Activated gamma-delta T cell (primary cell): ENCODE measurements around the gene PIEZO1.

Source experiments
- DNase-seq: peaks from one replicate; lab custom pipeline; 2025; lab: John Stamatoyannopoulos, UW

Gene PIEZO1

GRCh38 chr16:88705801-88706228 lies 79.2 kb downstream of the PIEZO1 start:
- DNase-seq, result no peak

GRCh38 chr16:88705076-88705684 lies 79.8 kb downstream of the PIEZO1 start:
- no peak for DNase-seq

DNA sequence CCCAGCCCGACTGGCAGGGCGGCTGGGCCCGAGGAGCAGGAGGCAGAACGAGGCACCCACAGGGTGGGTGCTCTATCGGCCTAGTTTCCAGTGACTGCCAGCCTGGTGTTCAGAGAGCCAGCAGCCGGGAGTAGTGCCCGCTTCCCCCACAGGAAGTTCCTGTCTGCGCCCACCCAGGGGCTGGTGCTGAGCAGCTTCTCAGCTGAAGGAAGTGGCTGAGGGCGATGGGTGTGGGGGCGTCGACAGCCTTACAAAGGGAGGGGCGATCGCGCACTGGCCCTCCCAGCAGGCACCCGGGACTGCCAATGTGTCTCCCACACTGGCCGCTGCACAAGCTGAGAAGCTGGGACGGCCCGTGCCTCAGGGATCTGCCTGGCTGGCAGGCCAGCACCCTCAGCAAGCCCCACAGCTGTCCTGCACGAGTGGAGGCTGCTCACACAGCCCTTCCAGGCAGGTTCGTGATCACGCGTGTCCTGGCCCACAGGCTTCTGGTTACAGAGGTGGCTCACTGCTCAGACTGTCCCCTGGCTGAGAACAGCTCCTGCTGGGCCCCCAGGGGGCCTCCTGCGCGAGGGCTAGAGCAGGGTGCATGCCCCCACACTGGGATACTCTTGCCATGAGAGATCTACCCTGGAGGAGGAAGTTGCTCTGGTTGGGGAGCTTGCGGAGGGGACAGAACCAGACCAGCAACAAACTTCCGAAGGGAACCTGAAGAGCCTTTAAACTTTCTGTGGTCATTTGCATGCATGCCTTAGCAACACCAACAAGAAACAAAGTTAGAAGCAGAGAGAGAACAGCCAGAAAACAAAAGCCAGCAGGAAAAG lies 81.3 kb downstream of the PIEZO1 start:
- DNase-seq, result peak; percentile 63

GRCh38 chr16:88702371-88703210 lies 82.4 kb downstream of the PIEZO1 start:
- DNase-seq, result no peak

DNA sequence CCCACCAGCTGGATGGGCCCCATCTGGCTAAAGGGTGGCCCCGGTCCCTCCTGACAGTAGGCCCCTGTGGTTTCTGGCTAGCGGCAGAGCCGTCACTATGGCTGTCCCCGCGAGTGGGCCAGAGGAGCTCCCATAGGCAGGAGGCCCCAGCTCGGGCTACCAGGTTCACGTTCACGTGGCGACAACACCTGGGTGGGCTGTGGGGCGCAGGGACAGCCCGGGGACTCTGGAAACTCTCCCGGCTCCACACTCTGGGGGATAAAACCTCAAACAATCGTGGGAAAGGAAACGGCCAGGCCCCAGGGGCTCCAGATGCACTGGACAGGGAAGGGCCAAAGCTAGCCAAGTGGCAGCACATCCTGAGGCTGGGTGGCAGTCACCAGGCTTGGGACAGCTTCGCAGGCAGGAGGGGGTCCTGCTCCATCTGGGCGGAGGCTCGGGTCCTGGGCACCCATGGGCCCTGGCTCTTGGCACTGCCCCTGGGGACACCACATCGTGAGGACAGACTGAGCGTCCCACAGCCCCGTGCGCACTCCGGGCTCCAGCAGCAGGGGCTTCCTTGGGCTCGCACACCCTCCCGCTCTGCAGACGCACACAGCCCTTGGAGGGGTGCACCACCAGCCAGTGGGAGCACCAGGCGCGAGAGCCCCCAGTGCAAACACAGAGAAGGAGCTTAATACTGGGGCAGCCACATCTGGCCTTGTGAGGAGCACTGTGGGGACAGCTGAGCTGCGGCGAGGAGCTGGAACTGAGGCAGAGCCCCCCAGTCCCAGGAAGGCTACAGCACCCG lies 83.2 kb downstream of the PIEZO1 start:
- no peak for DNase-seq

DNA sequence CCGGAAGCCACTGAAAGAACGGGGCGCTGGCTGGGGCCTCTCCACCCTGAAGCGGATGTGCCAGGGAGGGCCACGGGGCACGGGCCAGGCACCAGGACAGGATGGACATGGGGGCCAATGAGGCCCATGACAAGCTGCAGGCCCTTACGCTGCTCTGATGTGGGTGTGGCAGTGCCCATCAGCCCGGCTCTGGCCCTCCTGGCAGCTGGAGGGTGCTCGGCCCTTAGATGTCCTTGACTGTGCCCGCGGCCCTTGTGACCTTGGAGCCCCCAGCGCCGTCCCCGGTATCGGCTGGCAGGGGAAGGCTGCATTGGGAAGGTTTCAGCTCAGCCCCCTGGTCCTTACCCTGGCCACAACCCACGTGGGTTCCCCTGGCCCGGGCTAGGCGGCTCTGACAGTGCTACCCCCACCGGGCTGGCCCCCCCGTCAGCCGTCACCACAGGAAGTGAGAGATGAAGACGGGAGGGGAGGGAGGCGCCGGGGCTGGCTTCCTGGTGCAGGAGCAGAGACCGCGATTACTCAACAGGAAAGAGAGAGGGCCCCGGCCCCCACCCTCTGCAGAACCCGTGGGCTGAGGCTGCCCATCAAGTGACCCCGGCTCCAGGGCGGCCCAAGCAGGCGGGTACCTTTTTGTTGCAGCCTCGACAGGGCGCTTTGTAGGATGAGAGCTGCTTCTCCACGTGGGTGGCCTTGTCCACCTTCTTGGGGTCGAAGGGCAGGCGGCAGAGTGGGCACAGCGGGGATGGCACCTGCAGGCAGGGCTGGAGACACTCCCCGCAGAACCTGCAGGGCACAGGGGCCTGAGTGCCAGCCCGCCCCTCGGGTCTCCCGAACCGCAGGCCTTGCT lies 84.2 kb downstream of the PIEZO1 start:
- peak; percentile 95 for DNase-seq

- DNase-seq, result no peak
These were observed 84.7 kb downstream of the PIEZO1 start for GRCh38 chr16:88700322-88700635.

GRCh38 chr16:88699180-88699579 lies 85.8 kb downstream of the PIEZO1 start:
- DNase-seq, result no peak

- DNase-seq, result no peak
These were observed 86.4 kb downstream of the PIEZO1 start for GRCh38 chr16:88698646-88699045.

GRCh38 chr16:88697831-88698615 lies 87.0 kb downstream of the PIEZO1 start:
- DNase-seq, result no peak

DNA sequence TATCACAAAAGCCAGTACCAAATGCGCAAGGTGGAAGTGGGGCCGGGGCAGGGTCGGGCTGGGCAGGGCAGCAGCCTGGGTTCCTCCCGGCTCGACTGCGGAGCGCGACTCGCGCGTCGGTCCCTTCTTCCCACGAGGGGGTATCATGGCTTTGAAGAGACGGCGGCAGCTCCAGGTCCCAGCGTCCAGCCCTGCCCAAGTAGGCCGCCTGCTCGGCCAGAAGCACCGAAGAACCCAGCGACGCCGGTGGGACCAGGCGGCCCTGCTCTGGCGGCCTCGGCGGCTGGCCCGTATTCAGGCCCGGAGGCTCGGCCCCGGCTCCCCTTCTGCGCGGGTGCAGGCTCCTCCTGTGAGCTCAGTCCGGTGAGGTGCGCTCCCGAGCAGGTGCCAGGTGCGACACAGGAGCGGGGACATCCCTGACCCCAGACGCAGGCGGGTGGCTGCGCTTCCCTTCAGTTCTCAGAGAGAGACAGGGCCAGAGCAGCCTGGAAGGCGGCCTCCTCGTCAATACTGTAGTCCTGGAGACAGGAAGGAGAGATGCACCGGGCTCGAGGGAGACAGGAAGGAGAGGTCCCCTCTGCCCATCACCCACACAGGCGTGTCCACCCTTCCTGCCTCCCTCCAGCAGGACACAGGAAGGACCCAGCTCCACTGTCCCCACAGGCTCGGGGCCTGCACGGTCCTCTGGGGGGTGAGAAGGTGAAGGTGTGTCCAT lies 87.7 kb downstream of the PIEZO1 start:
- no peak for DNase-seq

- no peak for DNase-seq
These were observed 88.6 kb downstream of the PIEZO1 start for GRCh38 chr16:88696441-88696840.

DNA sequence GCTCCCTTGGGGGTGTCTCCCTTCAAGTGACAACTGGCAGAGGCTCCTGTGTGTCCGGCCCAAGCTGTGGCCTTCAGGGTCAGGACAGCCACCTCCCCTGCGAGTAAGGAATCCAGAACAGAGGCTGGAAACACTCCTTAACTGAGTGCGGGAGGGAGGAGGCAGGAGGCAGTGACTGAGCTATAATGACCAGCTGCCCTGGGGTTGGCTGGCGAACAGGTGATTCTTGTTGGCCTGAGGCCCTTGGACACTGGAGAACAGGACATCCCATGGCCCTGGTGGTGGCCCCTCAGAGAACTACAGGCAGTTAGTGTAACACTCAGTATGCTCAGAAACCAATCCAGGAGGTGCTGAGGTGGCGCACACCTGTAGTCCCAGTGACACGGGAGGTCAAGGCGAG lies 89.3 kb downstream of the PIEZO1 start:
- DNase-seq, result no peak

GRCh38 chr16:88695218-88695617 lies 89.8 kb downstream of the PIEZO1 start:
- DNase-seq, result no peak

DNA sequence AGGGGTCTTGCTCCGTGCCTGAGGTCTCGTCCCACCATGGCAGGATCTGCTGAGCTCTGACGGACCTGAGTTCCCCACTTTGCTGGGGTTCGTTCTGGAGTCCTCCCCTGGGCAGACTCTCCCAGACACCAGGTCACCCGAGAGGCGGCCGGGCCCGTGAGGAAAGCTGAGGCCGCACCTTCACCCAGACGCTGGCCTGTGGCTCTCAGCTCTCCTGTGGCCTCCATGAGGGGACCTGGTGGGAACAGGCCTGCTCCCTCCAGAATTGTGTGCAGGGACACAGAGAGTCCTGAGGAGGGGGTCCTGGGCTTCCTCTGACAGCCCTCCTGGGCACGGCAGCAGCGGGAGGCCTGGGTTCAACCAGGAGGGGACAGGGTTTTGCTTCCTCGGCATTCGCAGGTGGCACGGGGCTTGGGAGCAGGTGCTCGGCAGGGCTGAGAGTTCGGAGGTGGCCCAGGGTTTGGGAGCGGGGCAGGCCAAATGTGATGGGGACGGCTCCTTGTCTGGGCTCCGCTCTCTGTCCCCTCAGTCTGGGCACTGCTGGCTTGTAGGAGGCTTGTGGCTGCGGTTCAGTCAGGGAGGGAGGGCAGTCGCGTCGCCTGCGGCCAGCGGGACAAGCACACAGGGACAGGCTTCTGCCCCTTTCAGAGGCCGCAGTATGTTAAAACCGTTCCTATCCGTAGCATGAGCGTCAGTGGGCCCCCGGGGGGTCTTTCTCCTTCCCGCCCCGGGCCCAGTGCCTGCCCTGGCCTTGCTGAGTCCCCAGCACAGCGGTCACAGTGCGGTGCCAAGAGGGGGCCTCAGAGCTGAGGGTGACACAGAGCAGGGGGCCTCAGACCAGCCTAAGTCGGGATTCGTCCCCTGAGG lies 90.6 kb downstream of the PIEZO1 start:
- DNase-seq, result no peak

DNA sequence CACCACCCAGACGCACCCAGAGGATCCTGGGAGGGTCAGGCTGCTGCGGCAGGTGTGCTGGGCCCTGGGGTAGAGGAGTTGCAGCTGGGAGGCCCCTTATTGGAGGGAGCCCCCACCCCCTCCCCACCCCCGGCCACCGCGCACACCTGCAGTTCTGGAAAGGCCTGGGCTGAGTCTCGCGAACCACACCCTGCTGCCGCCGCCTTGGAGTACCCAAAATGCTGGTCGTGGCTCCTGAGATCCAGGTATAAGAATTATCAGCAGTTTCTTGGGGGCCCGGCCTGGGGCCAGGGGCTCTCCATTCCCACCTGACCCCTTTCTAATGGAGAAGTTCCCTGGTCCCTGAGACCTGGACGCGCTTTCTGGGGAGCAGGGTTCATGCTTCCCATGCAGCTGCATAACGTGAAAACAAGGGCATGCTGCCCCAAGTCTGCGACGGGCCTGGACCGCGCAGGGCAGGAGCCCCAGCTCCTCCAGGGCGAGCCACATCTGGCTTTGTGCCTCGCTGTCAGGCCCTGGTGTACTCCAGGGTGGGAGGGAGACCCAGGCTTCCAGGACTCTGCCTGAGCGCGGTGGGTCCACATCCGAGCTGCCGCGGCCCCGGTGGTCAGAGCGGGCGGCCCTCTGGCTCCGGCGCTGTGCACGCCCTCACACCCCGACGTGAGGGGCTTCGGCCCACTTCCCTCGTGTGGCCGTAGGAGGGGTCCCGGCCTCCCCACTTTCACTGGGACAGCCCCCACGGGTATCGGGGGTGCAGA lies 91.4 kb downstream of the PIEZO1 start:
- no peak for DNase-seq

GRCh38 chr16:88692861-88693260 lies 92.2 kb downstream of the PIEZO1 start:
- no peak for DNase-seq
